Keratinocyte (primary cell): ENCODE results near the gene SEMA3A. TPM values are rescaled to one million over a fixed set of nuclear protein-coding genes. Genes with fewer than 3 reads are reported as not detected.

Source experiments
- DNase-seq: peaks from one replicate; pipeline ENCODE4 v3.0.0-alpha.2; 2011; ENCODE audit warnings: low read depth, missing footprints, low spot score
- FAIRE-seq: peaks from 2 replicates; lab custom pipeline; 2011; peaks lifted over from hg19 to GRCh38; lab: Jason Lieb, UNC
- H2AFZ ChIP-seq: 2 replicates; pipeline ENCODE4 v1.6.0; 2012; ENCODE audit warnings: low read length, control low read depth, inconsistent platforms; ENCODE audit not compliant: control insufficient read depth
- H3K27ac ChIP-seq: 2 replicates; pipeline ENCODE4 v1.5.1; 2011; ENCODE audit warnings: low read length; ENCODE audit not compliant: control insufficient read depth, insufficient read depth
- H3K27me3 ChIP-seq: 3 replicates; pipeline ENCODE4 v1.6.0; 2011; ENCODE audit warnings: low read length; ENCODE audit not compliant: control insufficient read depth, insufficient read depth; ENCODE audit errors: extremely low read depth
- H3K36me3 ChIP-seq, 2 experiments: 2 replicates in 1 of 2; 3 replicates in 1 of 2; pipeline ENCODE4 v1.5.1; 2011; ENCODE audit warnings: low read length in 2 of 2, mild to moderate bottlenecking in 1 of 2; ENCODE audit not compliant: control insufficient read depth in 2 of 2, insufficient read depth in 2 of 2; ENCODE audit errors: extremely low read depth in 1 of 2
- H3K4me1 ChIP-seq: 3 replicates; pipeline ENCODE4 v1.5.1; 2011; ENCODE audit warnings: low read length; ENCODE audit not compliant: control insufficient read depth, insufficient read depth; ENCODE audit errors: extremely low read depth
- H3K4me2 ChIP-seq: 3 replicates; pipeline ENCODE4 v1.6.0; 2011; ENCODE audit warnings: low read depth, low read length; ENCODE audit not compliant: control insufficient read depth, insufficient read depth; ENCODE audit errors: extremely low read depth
- H3K4me3 ChIP-seq, 3 experiments: fragments of 200-600 bp in 1 of 3; sonication (generic) in 1 of 3; 2 replicates in 2 of 3; 3 replicates in 1 of 3; pipeline ENCODE4 v1.5.1; 2011 to 2016; ENCODE audit warnings: low read length in 3 of 3, mild to moderate bottlenecking in 3 of 3, control low read depth in 2 of 3, inconsistent platforms in 1 of 3, low read depth in 1 of 3, mixed read lengths in 1 of 3, mixed run types in 1 of 3, moderate library complexity in 1 of 3; ENCODE audit not compliant: control insufficient read depth in 2 of 3, insufficient read depth in 2 of 3; ENCODE audit errors: extremely low read depth in 1 of 3
- H3K79me2 ChIP-seq: 2 replicates; pipeline ENCODE4 v1.6.0; 2012; ENCODE audit warnings: low read length; ENCODE audit not compliant: control insufficient read depth, insufficient read depth
- H3K9ac ChIP-seq: 3 replicates; pipeline ENCODE4 v1.6.0; 2011; ENCODE audit warnings: low read length; ENCODE audit not compliant: control insufficient read depth, insufficient read depth; ENCODE audit errors: extremely low read depth
- H3K9me1 ChIP-seq: 3 replicates; pipeline ENCODE4 v1.6.0; 2011; ENCODE audit warnings: low read length; ENCODE audit not compliant: control insufficient read depth, insufficient read depth; ENCODE audit errors: extremely low read depth
- H3K9me3 ChIP-seq: 2 replicates; pipeline ENCODE4 v1.5.1; 2012; ENCODE audit warnings: low read depth, low read length; ENCODE audit not compliant: control insufficient read depth
- H4K20me1 ChIP-seq: 3 replicates; pipeline ENCODE4 v1.6.0; 2011; ENCODE audit warnings: low read length; ENCODE audit not compliant: control insufficient read depth, insufficient read depth; ENCODE audit errors: extremely low read depth
- EZH2 ChIP-seq: IDR thresholded peaks from one replicate; pipeline ENCODE4 v1.6.1; 2012; ENCODE audit warnings: inconsistent platforms, mild to moderate bottlenecking, low read length, moderate library complexity
- dilution Hi-C: fragments of 300-500 bp; cut with MboI; formaldehyde crosslinking; loops from one replicate; pipeline ENCODE4 v1.7.0; 2020; ENCODE audit warnings: low sequenced_read_pairs; ENCODE audit not compliant: extremely low pct_ligation_motif_present
- polyA plus RNA-seq, 5 experiments: library from polyadenylated mRNA; depleted of rRNA in 3 of 5; stranded (reverse) in 3 of 5; stranded (forward) in 1 of 5; unstranded in 1 of 5; fragments of >200 nt; gene quantifications; 1 replicate in 1 of 5; 2 replicates in 3 of 5; 3 replicates in 1 of 5; pipeline versions ENCODE4 v1.2.1 to v1.2.3, GENCODE V29; 2011 to 2012; ENCODE audit warnings: missing spikeins in 2 of 5, low read depth in 1 of 5, low replicate concordance in 1 of 5
- TF ChIP-seq, protein P1 (sequence below), 3 experiments: IDR thresholded peaks in 1 of 3; conservative IDR thresholded peaks in 1 of 3; optimal IDR thresholded peaks in 1 of 3; 2 replicates in 2 of 3; 3 replicates in 1 of 3; pipeline versions ENCODE3 to v1.5.1; 2011; ENCODE audit warnings: low read length in 3 of 3, mild to moderate bottlenecking in 3 of 3, moderate library complexity in 2 of 3, control low read depth in 1 of 3, inconsistent platforms in 1 of 3; ENCODE audit not compliant: insufficient read depth in 2 of 3; ENCODE audit errors: extremely low read depth in 1 of 3

Gene SEMA3A
- polyA plus RNA-seq, 1 donor (not counting 4 experiments of a cell fraction or from before 2014, with no cell fraction given), result 2.1 TPM

DNA sequence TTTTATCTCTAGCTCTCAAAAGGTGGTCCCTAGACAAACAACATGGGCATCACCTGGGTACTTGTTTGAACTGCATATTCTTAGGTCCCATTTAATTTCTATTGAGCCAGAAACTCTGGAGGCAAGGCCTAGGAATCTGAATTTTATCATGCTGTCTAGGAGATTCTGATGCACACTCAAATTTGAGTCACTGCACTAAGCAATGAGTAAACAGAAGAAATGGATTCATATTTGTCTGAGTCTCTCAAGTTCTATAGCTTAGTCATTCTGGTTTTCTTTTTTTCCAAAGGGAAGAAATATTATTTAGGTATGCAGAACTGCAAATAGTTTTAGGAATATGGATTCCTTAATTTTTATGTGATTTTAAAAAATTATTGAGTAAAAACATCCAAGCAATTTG lies 185.5 kb downstream of the SEMA3A start:
- Histone ChIP-seq H3K9ac (no peak overlapping the region), H3K27ac (no peak overlapping the region), H3K36me3 (no peaks in the 10 kb centered on the region), H3K4me1 (no peaks in the 10 kb centered on the region), H3K9me3 (no peaks in the 10 kb centered on the region), H3K9me1 (no peaks in the 10 kb centered on the region), H3K27me3 (no peaks in the 10 kb centered on the region), H3K4me2 (no peak overlapping the region), H3K79me2 (no peaks in the 10 kb centered on the region), H4K20me1 (no peaks in the 10 kb centered on the region), H3K4me3 (no peak overlapping the region), H2AFZ (no peak overlapping the region)
- dilution Hi-C loops, result no loop called here
- no peak for DNase-seq
- no peak for FAIRE-seq
- no peak for TF ChIP-seq EZH2
- TF ChIP-seq, protein P1, sequence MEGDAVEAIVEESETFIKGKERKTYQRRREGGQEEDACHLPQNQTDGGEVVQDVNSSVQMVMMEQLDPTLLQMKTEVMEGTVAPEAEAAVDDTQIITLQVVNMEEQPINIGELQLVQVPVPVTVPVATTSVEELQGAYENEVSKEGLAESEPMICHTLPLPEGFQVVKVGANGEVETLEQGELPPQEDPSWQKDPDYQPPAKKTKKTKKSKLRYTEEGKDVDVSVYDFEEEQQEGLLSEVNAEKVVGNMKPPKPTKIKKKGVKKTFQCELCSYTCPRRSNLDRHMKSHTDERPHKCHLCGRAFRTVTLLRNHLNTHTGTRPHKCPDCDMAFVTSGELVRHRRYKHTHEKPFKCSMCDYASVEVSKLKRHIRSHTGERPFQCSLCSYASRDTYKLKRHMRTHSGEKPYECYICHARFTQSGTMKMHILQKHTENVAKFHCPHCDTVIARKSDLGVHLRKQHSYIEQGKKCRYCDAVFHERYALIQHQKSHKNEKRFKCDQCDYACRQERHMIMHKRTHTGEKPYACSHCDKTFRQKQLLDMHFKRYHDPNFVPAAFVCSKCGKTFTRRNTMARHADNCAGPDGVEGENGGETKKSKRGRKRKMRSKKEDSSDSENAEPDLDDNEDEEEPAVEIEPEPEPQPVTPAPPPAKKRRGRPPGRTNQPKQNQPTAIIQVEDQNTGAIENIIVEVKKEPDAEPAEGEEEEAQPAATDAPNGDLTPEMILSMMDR (optimal IDR thresholded peaks at IDR 0.05 in 1 of 3, IDR thresholded peaks at IDR 0.05 in 1 of 3, conservative IDR thresholded peaks at IDR 0.05 in 1 of 3; ENCODE audit: extremely low read depth in 1 of 3, insufficient read depth in 2 of 3, low read length in 3 of 3), result no peak

DNA sequence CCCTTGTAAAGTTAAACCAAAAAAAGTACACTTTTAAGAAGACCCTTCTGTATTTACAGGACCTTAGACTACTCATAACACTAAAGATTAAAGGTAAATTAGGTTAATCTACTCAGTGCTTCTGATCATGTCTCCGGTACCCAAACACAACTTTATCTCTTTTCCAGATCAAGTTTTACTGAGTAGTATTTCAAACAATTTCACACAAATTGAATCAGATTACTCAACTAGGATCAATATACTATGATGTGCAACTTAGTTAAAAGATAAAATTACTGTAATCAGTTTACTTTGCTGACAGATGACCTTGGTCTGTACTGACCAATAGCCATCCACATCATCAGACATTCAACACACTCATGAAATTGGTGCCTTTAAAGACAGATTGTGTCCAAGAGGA lies 191.4 kb downstream of the SEMA3A start:
- Histone ChIP-seq H3K4me1 (peaks cover 11% of the 10 kb centered on the region), H3K4me3 (no peak overlapping the region), H3K27me3 (no peaks in the 10 kb centered on the region), H3K4me2 (no peak overlapping the region), H3K9me3 (no peaks in the 10 kb centered on the region), H3K9ac (no peak overlapping the region), H4K20me1 (no peaks in the 10 kb centered on the region), H3K9me1 (no peaks in the 10 kb centered on the region), H3K79me2 (no peaks in the 10 kb centered on the region), H3K36me3 (no peaks in the 10 kb centered on the region), H3K27ac (no peak overlapping the region), H2AFZ (no peak overlapping the region)
- TF ChIP-seq, protein P1 (optimal IDR thresholded peaks at IDR 0.05 in 1 of 3, IDR thresholded peaks at IDR 0.05 in 1 of 3, conservative IDR thresholded peaks at IDR 0.05 in 1 of 3; ENCODE audit: extremely low read depth in 1 of 3, insufficient read depth in 2 of 3, low read length in 3 of 3), result no peak
- TF ChIP-seq EZH2, result no peak
- FAIRE-seq, result no peak
- DNase-seq, result no peak
- dilution Hi-C loops, result no loop called here
